Endometrium (tissue), 2 donors: ENCODE data around the gene RRP15.

Experiments
- FAIRE-seq: peaks from 2 replicates; lab custom pipeline; 2012; peaks lifted over from hg19 to GRCh38; lab: Jason Lieb, UNC
- donor health status: control.
- donor health status: control.

The RRP15 gene

DNA sequence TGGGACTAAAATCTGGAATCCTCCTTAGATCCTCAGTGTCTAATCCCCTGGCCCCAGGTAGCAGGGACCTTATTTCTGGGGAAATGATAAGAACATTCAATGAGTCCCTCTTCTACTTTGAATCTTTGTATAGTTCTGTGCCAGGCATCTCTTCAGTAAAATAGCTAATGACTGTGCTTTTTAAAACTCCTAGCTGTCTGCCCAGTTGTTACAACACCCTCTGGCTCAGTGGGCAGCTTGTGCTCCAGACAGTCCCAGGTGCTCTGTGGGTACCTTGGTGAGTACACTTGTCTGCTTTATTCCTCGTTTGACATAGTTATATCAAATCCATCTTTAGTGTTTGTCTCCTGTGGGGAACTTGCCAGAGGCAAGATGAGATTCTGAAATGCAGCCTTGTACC, 78.0 kb downstream of the RRP15 start:
- FAIRE-seq, result no peak

- no peak for FAIRE-seq
Measured at GRCh38 chr1:218364028-218364710, 79.1 kb downstream of the RRP15 start.

DNA sequence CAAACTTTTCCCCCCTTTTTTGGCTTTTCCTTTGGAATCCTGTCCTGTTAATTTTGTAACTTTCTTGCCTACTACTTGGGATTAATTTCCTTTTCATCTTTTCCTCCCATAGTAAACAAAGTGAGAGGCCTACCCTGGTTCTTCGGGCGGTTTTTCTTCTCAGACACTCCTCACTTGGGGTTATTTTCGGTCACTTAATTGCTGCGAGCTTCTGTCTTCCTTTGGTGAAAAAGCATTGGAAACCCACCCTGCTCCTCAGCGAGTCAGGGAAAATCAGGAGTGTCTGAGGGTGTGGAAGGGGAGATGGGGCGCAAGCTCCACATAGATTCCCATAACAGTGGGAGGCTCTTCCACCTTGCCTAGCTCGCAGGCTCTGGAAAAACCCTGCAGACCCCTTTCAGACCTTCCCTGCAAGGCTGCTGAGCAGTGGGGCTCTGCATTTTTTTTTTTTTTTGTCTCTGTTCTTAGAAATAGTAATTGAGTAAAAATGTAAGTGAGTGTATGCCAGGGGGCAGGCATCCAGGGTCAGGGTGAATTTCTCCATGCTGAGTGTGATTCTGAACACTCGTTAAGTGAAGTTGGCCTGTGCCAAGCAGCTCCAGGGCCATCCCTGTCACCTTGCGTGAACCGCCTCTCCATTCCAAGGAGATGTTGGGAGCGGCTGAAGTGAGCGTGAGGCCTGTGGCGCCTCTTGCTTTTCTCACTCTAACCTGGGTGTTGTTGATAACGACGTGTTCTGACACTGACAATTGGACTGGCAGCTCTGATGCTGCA, 80.3 kb downstream of the RRP15 start:
- no peak for FAIRE-seq

DNA sequence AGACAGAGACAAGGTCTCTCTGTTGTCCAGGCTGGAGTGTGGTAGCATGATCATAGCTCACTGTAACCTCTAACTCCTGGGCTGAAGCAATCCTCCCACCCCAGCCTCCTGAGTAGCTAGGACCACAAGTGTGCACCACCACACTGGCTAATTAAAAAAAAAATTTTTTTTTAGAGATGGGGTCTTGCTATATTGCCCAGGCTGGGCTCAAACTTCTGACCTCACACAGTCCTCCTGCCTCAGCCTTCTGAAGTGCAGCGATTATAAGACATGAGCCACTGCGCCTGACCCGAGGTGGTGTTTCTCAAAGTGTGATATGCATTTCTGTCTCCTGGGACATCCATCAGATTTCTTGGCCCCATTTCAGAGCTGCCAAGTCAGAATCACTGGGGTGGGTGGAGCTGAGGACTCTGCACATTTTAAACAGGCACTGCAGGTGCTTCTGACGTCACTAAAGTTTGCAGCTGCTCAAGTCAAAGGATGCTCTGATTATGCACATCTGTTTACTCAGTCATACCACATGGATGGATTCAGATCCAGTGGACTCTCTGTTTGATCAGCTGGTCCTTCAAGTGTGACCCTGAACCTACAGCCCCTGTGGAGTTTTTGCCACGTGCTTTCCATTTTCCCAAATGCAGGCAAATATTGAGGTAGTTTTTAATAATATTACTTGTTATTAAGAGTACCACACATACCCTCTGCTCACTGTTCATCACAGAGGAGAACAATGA, 81.4 kb downstream of the RRP15 start:
- FAIRE-seq, result no peak

DNA sequence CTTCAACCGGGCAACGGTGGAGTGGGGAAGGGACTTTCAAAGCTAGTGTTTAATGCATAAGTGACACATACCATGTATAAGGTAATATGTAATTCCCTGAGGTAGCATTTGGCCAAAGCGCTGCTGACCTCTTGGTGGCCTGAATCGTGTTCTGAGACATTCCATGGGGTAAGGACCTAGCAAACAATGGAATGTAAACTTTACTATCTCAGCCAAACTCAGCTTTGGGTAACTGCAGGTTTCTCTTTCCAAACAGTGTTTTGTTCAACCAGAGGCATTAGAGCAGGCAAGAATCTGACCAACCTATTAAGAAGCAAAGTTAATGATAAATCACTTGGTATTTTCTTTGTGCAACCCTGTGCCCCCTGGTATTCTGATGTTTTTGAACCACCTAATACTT, 82.0 kb downstream of the RRP15 start:
- no peak for FAIRE-seq

GRCh38 chr1:218368686-218369085, 83.6 kb downstream of the RRP15 start:
- no peak for FAIRE-seq

DNA sequence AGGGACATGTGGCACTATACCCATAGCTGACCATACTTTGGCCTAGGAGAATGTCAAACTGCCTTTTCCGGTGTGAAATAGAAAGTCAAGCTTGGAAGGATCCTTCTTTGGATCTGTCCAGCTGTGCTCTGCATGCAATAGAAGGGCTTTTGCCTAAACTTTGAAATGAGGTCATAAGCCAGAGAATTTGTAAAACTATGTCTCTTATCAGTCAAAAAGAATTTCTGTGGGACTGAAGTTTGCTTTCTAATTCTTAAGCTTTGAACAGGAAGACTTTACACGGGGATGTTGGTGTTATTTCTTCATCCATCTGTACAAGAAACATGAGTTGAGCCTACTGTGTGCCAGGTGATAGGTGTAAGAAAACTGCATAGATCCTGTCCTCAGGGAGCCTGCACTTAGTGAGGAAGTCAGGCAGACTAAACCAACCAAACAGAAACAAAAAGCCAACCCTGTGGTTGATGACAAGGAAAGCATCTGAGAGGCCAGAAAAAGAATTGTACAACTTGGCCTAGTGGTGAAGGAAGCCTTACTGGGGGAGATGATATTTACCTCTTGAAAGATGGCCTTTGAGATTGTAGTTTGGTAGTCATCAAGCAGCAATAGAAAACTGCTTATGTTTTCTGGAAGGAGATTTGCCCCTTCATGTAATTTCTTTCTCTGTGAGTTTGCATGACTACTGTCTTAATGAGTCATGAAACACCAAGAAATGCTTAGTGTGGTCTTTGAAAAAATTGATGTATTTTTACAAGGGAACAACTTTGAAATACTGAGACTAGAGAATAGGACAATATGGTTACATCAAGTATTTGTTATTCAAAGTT, 84.8 kb downstream of the RRP15 start:
- no peak for FAIRE-seq

DNA sequence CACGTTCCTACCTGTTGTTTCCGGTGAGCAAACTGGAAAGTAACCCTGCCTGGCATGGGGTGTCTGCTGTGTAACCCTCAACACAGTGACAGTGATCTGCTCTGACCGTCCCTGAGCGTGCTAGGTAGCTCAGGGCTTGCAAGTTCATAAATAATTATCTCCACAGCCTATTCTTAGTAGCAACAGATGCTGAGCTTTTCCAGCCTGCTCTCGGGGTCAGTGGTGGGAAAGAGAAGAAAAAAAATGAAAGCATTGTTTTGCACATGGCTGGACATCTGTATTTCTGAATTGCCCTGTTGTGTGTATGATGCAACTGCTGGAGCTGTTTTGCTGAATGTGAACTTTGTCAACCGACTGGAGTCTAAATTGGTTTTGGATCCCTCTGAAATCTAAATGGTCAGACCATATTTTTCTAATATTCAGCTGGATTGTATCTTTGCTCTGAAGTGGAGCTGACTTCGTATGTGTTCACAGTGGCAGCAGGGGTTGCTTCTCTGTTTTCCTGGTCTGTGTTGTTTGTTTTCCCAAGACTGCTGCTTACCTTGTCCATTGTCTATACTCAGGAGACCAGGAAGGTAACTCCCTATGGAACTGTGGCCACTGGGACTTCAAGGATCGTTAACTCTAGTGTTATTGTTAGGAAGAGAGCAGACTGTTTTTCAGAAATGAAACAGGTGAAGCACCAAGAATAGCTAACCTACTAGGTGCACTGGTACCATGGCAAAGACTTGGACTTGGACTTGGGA, 87.0 kb downstream of the RRP15 start:
- FAIRE-seq, result peak; percentile 68

GRCh38 chr1:218374401-218375353, 89.6 kb downstream of the RRP15 start:
- FAIRE-seq, result no peak

DNA sequence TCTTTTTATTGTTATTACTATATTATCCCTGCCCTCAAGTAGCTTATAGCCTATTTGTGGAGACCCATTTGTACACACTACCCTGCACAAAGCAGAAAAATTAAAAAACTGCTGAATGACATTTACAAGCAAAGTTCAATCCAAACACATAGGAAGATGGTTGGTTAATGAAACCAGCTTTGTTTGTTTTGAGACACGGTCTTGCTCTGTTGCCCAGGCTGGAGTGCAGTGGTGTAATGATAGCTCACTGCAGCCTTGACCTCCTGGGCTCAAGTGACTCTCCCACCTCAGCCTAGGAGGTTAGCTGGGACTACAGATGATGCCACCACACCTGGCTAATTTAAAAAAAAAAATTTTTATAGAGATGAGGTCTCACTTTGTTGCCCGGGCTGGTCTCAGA, 91.6 kb downstream of the RRP15 start:
- FAIRE-seq, result no peak

DNA sequence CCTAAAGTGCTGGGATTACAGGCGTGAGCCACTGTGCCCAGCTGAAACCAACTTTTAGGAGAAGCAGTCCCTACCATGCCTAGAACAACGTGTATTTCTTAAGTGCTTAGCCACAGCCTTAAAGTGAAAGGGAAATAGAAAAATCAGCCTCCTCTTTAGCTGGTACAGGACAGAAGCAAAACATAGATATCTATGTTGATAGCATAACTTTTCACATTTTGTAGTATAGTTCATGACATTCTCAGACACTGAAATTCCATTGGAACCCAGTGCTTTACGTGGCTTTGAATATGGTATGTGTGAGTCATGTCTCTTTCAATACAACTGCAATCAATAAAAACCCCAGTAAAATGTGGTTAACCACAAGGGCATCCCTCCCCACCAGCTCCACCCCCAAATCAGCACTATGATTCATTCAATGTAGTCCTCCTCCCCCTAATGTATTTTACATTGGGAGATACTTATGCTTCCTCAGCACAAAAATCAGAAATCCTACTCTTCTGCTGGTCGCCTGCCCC, 92.1 kb downstream of the RRP15 start:
- FAIRE-seq, result no peak

GRCh38 chr1:218380125-218380977, 95.3 kb downstream of the RRP15 start:
- no peak for FAIRE-seq

GRCh38 chr1:218382261-218382660, 97.2 kb downstream of the RRP15 start:
- no peak for FAIRE-seq

DNA sequence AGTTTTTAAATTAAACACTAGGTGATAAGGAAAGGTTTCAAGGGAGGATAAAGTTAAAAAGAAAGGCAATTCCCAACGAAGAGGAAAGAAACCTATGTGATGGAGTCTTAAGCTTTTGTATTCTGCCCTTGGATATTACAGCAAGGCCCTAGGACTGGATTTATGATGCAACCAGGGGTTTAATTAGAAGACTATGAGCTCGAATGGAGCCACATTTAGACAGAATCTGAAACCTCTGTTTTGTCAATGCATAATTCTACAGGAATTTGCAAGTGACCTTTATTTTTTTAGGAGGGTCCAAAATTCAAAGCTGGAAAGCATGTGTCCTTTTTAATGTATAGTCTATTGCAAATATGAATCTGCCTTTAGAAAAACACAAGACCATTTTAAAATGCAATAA, 98.0 kb downstream of the RRP15 start:
- FAIRE-seq, result no peak

- FAIRE-seq, result no peak
Measured at GRCh38 chr1:218383681-218384080, 98.6 kb downstream of the RRP15 start.

- no peak for FAIRE-seq
Measured at GRCh38 chr1:218384581-218384993, 99.5 kb downstream of the RRP15 start.
